Endodermal cell (in vitro differentiated cells): ENCODE measurements around the gene DLG5. TPM values are rescaled to one million over a fixed set of nuclear protein-coding genes. Genes with fewer than 3 reads are reported as not detected.

ENCODE experiments used
- DNase-seq: peaks from one replicate; pipeline ENCODE4 v3.0.0-alpha.2; 2017
- H3K27ac ChIP-seq: 2 replicates; pipeline ENCODE4 v1.5.1; 2013; ENCODE audit warnings: mild to moderate bottlenecking, low read depth, low read length, moderate library complexity
- H3K27me3 ChIP-seq: 2 replicates; pipeline ENCODE4 v1.6.1; 2013; ENCODE audit warnings: mild to moderate bottlenecking, low read length, moderate library complexity; ENCODE audit not compliant: insufficient read depth, control insufficient read depth, poor library complexity, severe bottlenecking
- H3K36me3 ChIP-seq: 2 replicates; pipeline ENCODE4 v1.7.0; 2013; ENCODE audit warnings: mild to moderate bottlenecking, low read length, moderate library complexity; ENCODE audit not compliant: control insufficient read depth, insufficient read depth
- H3K4me1 ChIP-seq: one replicate; pipeline ENCODE4 v1.7.0; 2013; ENCODE audit warnings: low read length; ENCODE audit not compliant: control insufficient read depth, insufficient read depth
- H3K4me3 ChIP-seq: 2 replicates; pipeline ENCODE4 v1.5.1; 2013; ENCODE audit warnings: mild to moderate bottlenecking, low read length, moderate library complexity
- H3K9ac ChIP-seq: 2 replicates; pipeline ENCODE4 v1.6.1; 2013; ENCODE audit warnings: mild to moderate bottlenecking, low read length, moderate library complexity; ENCODE audit not compliant: poor library complexity, severe bottlenecking; ENCODE audit errors: extremely low read depth
- H3K9me3 ChIP-seq: 2 replicates; pipeline ENCODE4 v1.6.1; 2013; ENCODE audit warnings: mild to moderate bottlenecking, low read length, moderate library complexity; ENCODE audit not compliant: control insufficient read depth
- H3K27ac Mint-ChIP-seq: 2 replicates; pipeline ENCODE4 v1.8.0; 2020; ENCODE audit warnings: mixed read lengths
- H3K27me3 Mint-ChIP-seq: 2 replicates; pipeline ENCODE4 v1.8.0; 2021; ENCODE audit warnings: mild to moderate bottlenecking, mixed read lengths; ENCODE audit not compliant: insufficient read depth
- H3K36me3 Mint-ChIP-seq: 2 replicates; pipeline ENCODE4 v1.8.0; 2020; ENCODE audit warnings: low read depth, mixed read lengths
- H3K4me1 Mint-ChIP-seq: 2 replicates; pipeline ENCODE4 v1.8.0; 2020; ENCODE audit warnings: mixed read lengths
- H3K4me3 Mint-ChIP-seq: 2 replicates; pipeline ENCODE4 v1.8.0; 2020; ENCODE audit warnings: mild to moderate bottlenecking, moderate library complexity, mixed read lengths
- H3K9me3 Mint-ChIP-seq: 2 replicates; pipeline ENCODE4 v1.8.0; 2020; ENCODE audit warnings: mild to moderate bottlenecking, mixed read lengths
- WGBS, 2 experiments: methylation state at CpG; one replicate each; pipeline versions ENCODE4 v1.1.5 to v1.1.7; 2013; ENCODE audit warnings: missing lambda C conversion rate in 2 of 2, mixed read lengths in 1 of 2; ENCODE audit not compliant: insufficient coverage in 1 of 2, insufficient read length in 1 of 2; 5-methylcytosine and 5-hydroxymethylcytosine counted together
- total RNA-seq, 2 donors: library from RNA; stranded (reverse); fragmentation: NEBNext Ultra II Directional in 1 of 2; extraction: Animal tissue kit (Norgen Biotek cat#: 25700) in 1 of 2; gene quantifications; 2 replicates in 1 of 2; 3 replicates in 1 of 2; pipeline ENCODE4 v1.2.1, GENCODE V29; 2021
- TF ChIP-seq, protein P1 (sequence below): fragments of 200-600 bp; sonication (generic); conservative IDR thresholded peaks from 2 replicates; pipeline ENCODE4 v1.5.0; 2021; ENCODE audit warnings: antibody characterized with exemption, mild to moderate bottlenecking

Gene DLG5
- total RNA-seq, 2 donors from 2014 or later, result 79.4 to 83.4 TPM

DNA sequence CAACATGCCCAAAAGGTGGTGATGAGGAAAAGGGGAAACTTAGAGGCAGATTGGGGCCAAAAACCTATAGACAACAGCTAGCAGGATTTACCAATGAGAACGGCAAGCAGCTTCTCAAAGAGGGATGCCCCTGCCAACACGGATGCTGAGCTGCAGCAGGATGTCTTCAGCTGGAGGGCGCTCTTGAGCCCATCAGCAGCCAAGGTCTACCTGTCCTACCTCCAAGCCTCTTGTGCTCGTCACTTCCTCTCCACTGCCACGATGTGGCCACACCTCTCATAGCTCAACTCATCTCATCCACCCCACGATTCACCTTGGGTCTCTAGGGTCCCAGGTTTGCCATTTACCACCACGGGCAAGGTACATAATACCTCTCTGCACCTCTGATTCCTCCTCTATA, 36.5 kb downstream of the DLG5 start:
- Histone ChIP-seq H3K36me3 (no peaks in the 10 kb centered on the region), H3K27ac (no peak overlapping the region), H3K9ac (no peak overlapping the region), H3K9me3 (no peaks in the 10 kb centered on the region), H3K27me3 (no peaks in the 10 kb centered on the region), H3K4me3 (no peak overlapping the region), H3K4me1 (peaks cover 26% of the 10 kb centered on the region)
- Mint-ChIP-seq H3K9me3 (no peaks in the 10 kb centered on the region), H3K4me1 (peaks cover 80% of the 10 kb centered on the region), H3K27me3 (no peaks in the 10 kb centered on the region), H3K4me3 (no peak overlapping the region), H3K36me3 (no peaks in the 10 kb centered on the region), H3K27ac (peak overlapping the region; percentile 94)
- WGBS, 2 experiments, result 82 to 86% methylated on average over 7 of the region's 7 CpGs
- TF ChIP-seq, protein P1, sequence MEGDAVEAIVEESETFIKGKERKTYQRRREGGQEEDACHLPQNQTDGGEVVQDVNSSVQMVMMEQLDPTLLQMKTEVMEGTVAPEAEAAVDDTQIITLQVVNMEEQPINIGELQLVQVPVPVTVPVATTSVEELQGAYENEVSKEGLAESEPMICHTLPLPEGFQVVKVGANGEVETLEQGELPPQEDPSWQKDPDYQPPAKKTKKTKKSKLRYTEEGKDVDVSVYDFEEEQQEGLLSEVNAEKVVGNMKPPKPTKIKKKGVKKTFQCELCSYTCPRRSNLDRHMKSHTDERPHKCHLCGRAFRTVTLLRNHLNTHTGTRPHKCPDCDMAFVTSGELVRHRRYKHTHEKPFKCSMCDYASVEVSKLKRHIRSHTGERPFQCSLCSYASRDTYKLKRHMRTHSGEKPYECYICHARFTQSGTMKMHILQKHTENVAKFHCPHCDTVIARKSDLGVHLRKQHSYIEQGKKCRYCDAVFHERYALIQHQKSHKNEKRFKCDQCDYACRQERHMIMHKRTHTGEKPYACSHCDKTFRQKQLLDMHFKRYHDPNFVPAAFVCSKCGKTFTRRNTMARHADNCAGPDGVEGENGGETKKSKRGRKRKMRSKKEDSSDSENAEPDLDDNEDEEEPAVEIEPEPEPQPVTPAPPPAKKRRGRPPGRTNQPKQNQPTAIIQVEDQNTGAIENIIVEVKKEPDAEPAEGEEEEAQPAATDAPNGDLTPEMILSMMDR, result peak; percentile 83
- peak; percentile 95 for DNase-seq

DNA sequence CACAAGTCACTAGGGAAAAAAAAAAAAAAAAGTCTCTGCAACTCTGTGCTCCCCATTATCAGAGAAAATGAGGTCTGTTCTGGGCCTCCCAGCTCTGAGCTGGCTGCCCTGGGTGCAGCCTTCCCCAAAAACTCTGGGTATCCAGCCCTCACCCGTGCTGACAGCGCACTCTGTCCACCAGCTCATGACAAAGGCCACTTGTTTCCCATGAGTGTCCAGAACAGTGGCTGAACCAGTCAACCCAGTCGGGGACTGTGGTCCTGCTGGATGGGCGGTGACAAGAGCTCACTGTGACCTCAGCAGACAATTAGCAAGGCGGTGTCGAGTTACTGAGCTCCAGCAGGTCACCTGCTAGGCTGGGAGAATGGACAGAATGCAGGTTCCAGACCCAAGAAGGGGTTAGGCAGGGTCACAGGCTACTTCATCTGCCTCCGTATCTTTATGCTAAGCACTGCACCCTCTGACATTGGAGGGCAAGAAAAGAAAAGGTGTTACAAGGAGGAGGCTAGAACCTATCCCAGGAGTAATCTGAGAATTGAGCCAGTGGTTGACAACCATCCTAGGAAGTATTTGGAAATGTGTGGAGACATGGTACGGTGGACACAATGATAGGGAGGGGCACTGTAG, 37.2 kb downstream of the DLG5 start:
- peak overlapping the region; percentile 94 for H3K27ac Mint-ChIP-seq
- Histone ChIP-seq H3K9ac (no peak overlapping the region), H3K9me3 (no peaks in the 10 kb centered on the region), H3K27ac (peak overlapping the region; percentile 74), H3K36me3 (no peaks in the 10 kb centered on the region), H3K4me1 (peaks cover 26% of the 10 kb centered on the region), H3K4me3 (no peak overlapping the region), H3K27me3 (no peaks in the 10 kb centered on the region)
- H3K4me3 Mint-ChIP-seq, result peak overlapping the region; percentile 7
- peak; percentile 93 for DNase-seq
- no peaks in the 10 kb centered on the region for H3K27me3 Mint-ChIP-seq
- WGBS, 2 experiments, result 40% methylated on average over 7 to 8 of the region's 8 CpGs
- no peaks in the 10 kb centered on the region for H3K36me3 Mint-ChIP-seq
- H3K4me1 Mint-ChIP-seq, result peaks cover 75% of the 10 kb centered on the region
- H3K9me3 Mint-ChIP-seq, result no peaks in the 10 kb centered on the region
- TF ChIP-seq, protein P1, result no peak

DNA sequence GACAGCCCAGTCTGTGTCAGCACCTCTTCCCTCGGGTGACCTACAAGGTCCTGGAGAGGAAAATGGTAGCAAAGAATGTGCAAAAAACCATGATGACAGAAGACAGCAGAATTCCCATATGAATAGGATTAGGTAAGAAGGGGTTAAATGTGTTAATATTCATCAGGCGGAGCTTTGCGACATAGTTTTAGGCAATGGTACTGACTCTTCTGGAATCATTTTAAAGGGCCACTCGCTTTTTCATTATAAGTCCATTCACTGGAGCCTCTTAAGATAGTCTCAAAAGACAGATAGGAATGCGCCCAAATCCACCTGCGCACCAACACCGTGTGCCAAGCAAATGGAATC, 38.2 kb downstream of the DLG5 start:
- DNase-seq, result peak; percentile 47
- no peak overlapping the region for H3K9ac ChIP-seq
- no peaks in the 10 kb centered on the region for H3K36me3 Mint-ChIP-seq
- no peaks in the 10 kb centered on the region for H3K9me3 Mint-ChIP-seq
- 71 to 74% methylated on average over 7 of the region's 7 CpGs for WGBS, 2 experiments
- peak overlapping the region; percentile 89 for H3K27ac Mint-ChIP-seq
- no peaks in the 10 kb centered on the region for H3K36me3 ChIP-seq
- H3K27me3 Mint-ChIP-seq, result no peaks in the 10 kb centered on the region
- TF ChIP-seq, protein P1, result no peak
- peak overlapping the region; percentile 92 for H3K27ac ChIP-seq
- peak overlapping the region; percentile 29 for H3K4me3 Mint-ChIP-seq
- H3K27me3 ChIP-seq, result no peaks in the 10 kb centered on the region
- H3K4me3 ChIP-seq, result no peak overlapping the region
- H3K4me1 ChIP-seq, result peaks cover 26% of the 10 kb centered on the region
- H3K4me1 Mint-ChIP-seq, result peaks cover 68% of the 10 kb centered on the region
- H3K9me3 ChIP-seq, result no peaks in the 10 kb centered on the region
